Measurements from ENCODE around the gene PLEKHM3.

PLEKHM3 gene

DNA sequence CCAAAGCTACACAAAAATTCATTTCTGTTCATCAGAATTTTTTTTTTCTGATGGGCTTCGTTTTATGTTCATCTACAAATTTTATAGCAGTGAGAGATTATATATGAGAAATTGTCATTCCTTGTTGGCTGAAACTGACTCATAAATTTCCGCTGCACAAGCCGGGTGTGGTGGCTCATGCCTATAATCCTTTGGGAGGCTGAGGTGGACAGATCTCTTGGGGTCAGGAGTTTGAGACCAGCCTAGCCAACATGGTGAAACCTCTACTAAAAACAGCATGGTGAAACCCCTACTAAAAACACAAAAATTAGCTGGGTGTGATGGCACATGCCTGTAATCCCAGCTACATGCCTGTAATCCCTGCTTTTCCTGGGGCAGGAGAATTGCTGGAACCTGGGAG is 72.0 kb downstream of the PLEKHM3 start:
- TF ChIP-seq, protein P1, sequence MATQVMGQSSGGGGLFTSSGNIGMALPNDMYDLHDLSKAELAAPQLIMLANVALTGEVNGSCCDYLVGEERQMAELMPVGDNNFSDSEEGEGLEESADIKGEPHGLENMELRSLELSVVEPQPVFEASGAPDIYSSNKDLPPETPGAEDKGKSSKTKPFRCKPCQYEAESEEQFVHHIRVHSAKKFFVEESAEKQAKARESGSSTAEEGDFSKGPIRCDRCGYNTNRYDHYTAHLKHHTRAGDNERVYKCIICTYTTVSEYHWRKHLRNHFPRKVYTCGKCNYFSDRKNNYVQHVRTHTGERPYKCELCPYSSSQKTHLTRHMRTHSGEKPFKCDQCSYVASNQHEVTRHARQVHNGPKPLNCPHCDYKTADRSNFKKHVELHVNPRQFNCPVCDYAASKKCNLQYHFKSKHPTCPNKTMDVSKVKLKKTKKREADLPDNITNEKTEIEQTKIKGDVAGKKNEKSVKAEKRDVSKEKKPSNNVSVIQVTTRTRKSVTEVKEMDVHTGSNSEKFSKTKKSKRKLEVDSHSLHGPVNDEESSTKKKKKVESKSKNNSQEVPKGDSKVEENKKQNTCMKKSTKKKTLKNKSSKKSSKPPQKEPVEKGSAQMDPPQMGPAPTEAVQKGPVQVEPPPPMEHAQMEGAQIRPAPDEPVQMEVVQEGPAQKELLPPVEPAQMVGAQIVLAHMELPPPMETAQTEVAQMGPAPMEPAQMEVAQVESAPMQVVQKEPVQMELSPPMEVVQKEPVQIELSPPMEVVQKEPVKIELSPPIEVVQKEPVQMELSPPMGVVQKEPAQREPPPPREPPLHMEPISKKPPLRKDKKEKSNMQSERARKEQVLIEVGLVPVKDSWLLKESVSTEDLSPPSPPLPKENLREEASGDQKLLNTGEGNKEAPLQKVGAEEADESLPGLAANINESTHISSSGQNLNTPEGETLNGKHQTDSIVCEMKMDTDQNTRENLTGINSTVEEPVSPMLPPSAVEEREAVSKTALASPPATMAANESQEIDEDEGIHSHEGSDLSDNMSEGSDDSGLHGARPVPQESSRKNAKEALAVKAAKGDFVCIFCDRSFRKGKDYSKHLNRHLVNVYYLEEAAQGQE (IDR thresholded peaks at IDR 0.05; ENCODE audit: low read depth): no peak
- TF ChIP-seq ZBTB7A (IDR thresholded peaks at IDR 0.05; ENCODE audit: low read depth): no peak
- no peak for TF ChIP-seq TCF12 (IDR thresholded peaks at IDR 0.05; ENCODE audit: low read depth)
- no peak for TF ChIP-seq USF1 (IDR thresholded peaks at IDR 0.05)
- TF ChIP-seq FOXM1 (IDR thresholded peaks at IDR 0.05; ENCODE audit: borderline replicate concordance, low read depth): no peak
- no peak for TF ChIP-seq MAX (IDR thresholded peaks at IDR 0.05)
- no peak for TF ChIP-seq YY1 (IDR thresholded peaks at IDR 0.05; ENCODE audit: low read depth)
- TF ChIP-seq CREB1 (IDR thresholded peaks at IDR 0.05; ENCODE audit: low read depth): no peak
- no peak for TF ChIP-seq CEBPB (IDR thresholded peaks at IDR 0.05)
- TF ChIP-seq TAF1 (IDR thresholded peaks at IDR 0.05; ENCODE audit: low read depth): no peak
- no peak for TF ChIP-seq EGR1 (IDR thresholded peaks at IDR 0.05)
- no peak for TF ChIP-seq RAD21 (IDR thresholded peaks at IDR 0.05; ENCODE audit: low read depth)

DNA sequence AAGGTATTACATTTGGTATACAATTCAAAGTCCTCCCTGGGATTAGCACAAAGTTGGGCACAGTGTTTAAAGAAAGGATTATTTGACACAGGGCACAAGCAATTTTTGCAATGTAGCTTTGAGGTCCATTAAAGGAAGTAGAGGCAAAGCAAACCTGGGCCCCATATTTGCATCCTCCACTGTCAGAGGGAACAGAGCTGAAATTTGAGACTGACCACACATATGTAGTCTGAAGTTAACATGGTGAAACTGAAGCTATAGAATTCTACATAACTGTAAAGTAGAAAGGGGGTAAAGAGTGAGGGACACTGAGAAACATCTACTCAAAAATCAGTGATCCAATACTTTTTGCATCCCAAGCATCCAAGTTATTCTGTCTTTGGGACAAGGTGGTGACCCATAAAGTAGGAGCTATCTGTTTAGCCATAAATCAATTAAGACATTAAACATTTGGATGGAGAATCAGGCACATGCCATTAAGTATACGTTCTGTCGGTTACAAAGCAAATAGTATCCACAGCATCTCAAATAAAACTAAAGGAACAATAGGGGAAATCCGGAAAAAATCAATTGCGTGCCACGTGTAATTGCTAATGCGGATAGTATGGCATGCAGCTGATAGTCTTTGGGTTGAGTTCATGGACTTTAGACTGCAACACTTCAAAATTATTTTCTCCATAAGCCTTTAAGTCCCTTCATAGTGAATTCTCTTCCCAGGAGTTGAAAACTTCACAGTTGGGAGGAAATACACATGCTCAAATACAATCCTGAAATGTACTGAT is 72.6 kb downstream of the PLEKHM3 start:
- TF ChIP-seq, protein P1 (IDR thresholded peaks at IDR 0.05; ENCODE audit: low read depth): no peak
- no peak for TF ChIP-seq YY1 (IDR thresholded peaks at IDR 0.05; ENCODE audit: low read depth)
- TF ChIP-seq NFIC (IDR thresholded peaks at IDR 0.05): no peak
- no peak for TF ChIP-seq FOXM1 (IDR thresholded peaks at IDR 0.05; ENCODE audit: borderline replicate concordance, low read depth)
- no peak for TF ChIP-seq EGR1 (IDR thresholded peaks at IDR 0.05)
- TF ChIP-seq USF1 (IDR thresholded peaks at IDR 0.05): no peak

DNA sequence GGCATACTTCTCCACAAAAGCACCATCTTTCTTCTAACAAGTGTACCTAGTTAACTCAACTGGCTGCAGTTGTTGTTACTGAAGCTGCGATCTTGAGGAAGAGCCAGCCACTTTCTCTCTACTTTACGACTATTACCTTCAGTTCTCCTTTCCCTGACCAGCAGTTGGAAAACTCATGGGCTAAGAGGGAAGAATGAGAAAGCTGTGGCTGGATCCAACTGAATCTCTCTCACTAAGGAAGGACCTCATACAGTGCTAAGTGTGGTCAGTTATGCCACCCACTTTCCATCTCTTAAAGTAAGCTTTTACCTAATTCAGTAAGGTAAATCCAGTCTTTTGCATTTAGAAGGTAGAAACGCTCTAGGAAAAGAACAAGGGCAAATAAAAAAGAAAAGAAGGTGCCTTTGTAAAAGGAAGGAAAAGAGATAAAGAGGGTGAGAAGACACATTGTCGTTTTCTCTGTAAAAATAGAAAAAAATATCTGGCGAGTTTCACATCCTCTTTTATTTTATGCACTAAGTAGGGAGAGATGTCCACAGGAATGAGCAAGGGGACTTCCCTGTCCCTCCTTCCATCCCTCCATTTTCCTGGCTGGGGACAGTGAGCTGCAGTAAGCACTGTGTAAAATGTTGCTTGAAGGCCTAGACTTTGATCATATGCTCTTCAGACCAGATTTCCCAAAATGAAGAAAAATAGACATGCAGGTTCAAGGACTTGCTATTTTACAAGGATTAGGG is 73.4 kb downstream of the PLEKHM3 start:
- TF ChIP-seq RAD21 (IDR thresholded peaks at IDR 0.05; ENCODE audit: low read depth) (no peak), NFIC (IDR thresholded peaks at IDR 0.05) (no peak), EGR1 (IDR thresholded peaks at IDR 0.05) (no peak), CREB1 (IDR thresholded peaks at IDR 0.05; ENCODE audit: low read depth) (no peak), USF1 (IDR thresholded peaks at IDR 0.05) (no peak), YY1 (IDR thresholded peaks at IDR 0.05; ENCODE audit: low read depth) (no peak), TCF12 (IDR thresholded peaks at IDR 0.05; ENCODE audit: low read depth) (no peak), CEBPB (IDR thresholded peaks at IDR 0.05) (no peak), TEAD4 (IDR thresholded peaks at IDR 0.05) (no peak), MAX (IDR thresholded peaks at IDR 0.05) (no peak), EP300 (IDR thresholded peaks at IDR 0.05; ENCODE audit: borderline replicate concordance) (no peak), TAF1 (IDR thresholded peaks at IDR 0.05; ENCODE audit: low read depth) (no peak), FOXM1 (IDR thresholded peaks at IDR 0.05; ENCODE audit: borderline replicate concordance, low read depth) (no peak), ZBTB7A (IDR thresholded peaks at IDR 0.05; ENCODE audit: low read depth) (no peak)
- TF ChIP-seq, protein P1 (IDR thresholded peaks at IDR 0.05; ENCODE audit: low read depth): no peak
